Uterus (tissue), 4 donors: ENCODE results near the gene ZNF804B. TPM values are rescaled to one million over a fixed set of nuclear protein-coding genes. Genes with fewer than 3 reads are reported as not detected.
A peak's percentile ranks its signal among the peaks of the same experiment; 100 is the strongest.

Experiments
- DNase-seq, 2 donors: peaks; one replicate each; pipeline ENCODE4 v3.0.0-alpha.2; 2019 to 2020
- H3K27ac ChIP-seq, 2 donors: fragments of 200-600 bp; sonication (generic); 1 replicate in 1 of 2; 2 replicates in 1 of 2; pipeline ENCODE4 v1.5.1; 2016 to 2018
- H3K27me3 ChIP-seq, 2 donors: fragments of 200-600 bp; sonication (generic); one replicate each; pipeline ENCODE4 v1.5.1; 2018 to 2019; ENCODE audit warnings: control low read depth in 1 of 2
- H3K36me3 ChIP-seq, 2 donors: fragments of 200-600 bp; sonication (generic); one replicate each; pipeline ENCODE4 v1.5.1; 2019; ENCODE audit warnings: control low read depth in 1 of 2
- H3K4me1 ChIP-seq, 2 donors: fragments of 200-600 bp; sonication (generic); one replicate each; pipeline ENCODE4 v1.5.1; 2018 to 2019; ENCODE audit warnings: control low read depth in 1 of 2
- H3K4me3 ChIP-seq, 2 donors: fragments of 200-600 bp; sonication (generic); 1 replicate in 1 of 2; 2 replicates in 1 of 2; pipeline ENCODE4 v1.5.1; 2018 to 2019; ENCODE audit warnings: mild to moderate bottlenecking in 1 of 2
- H3K9me3 ChIP-seq, 2 donors: fragments of 200-600 bp; sonication (generic); one replicate each; pipeline ENCODE4 v1.5.1; 2019; ENCODE audit warnings: control low read depth in 1 of 2
- POLR2A ChIP-seq, 2 donors: fragments of 450-650 bp; IDR thresholded peaks; one replicate each; pipeline ENCODE4 v1.6.1; 2016; ENCODE audit warnings: antibody characterized with exemption in 2 of 2, mild to moderate bottlenecking in 1 of 2, moderate library complexity in 1 of 2
- intact Hi-C: fragments of 100-400 bp; cut with DNase I; formaldehyde crosslinking; loops from one replicate; pipeline ENCODE4 v1.15.1; 2023; ENCODE audit warnings: low total_unique reads
- total RNA-seq, 4 donors: library from RNA; depleted of rRNA in 3 of 4; stranded (reverse); fragments of >200 nt in 3 of 4; gene quantifications; one replicate each; pipeline versions ENCODE4 v1.1.0 to v1.2.4, GENCODE V29; 2014 to 2023
- TF ChIP-seq, protein P1 (sequence below), 4 experiments: fragments of 200-600 bp in 2 of 4; fragments of 450-650 bp in 2 of 4; sonication (generic) in 2 of 4; IDR thresholded peaks; one replicate each; pipeline ENCODE4 v1.5.1; 2016 to 2019; ENCODE audit warnings: antibody characterized with exemption in 4 of 4, mild to moderate bottlenecking in 2 of 4, moderate library complexity in 1 of 4
- donor health status: DM: yes; HTN: yes; CAD: no.

Gene ZNF804B
- total RNA-seq, 4 donors from 2014 or later: 0.07 TPM; not detected in 3

DNA sequence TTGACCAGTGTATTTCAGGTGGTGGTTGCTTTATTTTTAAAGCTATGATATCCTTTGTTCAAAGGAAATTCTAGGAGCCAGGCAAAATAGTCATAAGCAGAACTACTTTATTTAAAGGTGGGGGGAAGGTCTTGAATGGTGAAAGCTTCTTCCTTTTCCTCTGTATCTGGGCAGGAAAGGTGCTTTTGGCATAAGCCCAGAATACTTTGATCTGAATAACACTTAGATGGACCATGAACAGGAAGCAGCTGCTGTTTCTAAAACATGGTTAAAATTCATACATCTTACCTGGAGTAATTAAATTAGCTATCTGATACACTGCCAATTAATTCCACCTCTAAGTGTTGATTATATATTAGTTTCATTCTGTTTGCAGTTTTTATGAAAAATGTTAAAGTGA lies 13.3 kb downstream of the ZNF804B start:
- Histone ChIP-seq H3K36me3 (no peaks in the 10 kb centered on the region), H3K27me3 (no peaks in the 10 kb centered on the region), H3K4me3 (no peak overlapping the region), H3K4me1 (no peaks in the 10 kb centered on the region), H3K9me3 (no peaks in the 10 kb centered on the region), H3K27ac (no peak overlapping the region)
- TF ChIP-seq POLR2A (IDR thresholded peaks at IDR 0.05): no peak
- TF ChIP-seq, protein P1, sequence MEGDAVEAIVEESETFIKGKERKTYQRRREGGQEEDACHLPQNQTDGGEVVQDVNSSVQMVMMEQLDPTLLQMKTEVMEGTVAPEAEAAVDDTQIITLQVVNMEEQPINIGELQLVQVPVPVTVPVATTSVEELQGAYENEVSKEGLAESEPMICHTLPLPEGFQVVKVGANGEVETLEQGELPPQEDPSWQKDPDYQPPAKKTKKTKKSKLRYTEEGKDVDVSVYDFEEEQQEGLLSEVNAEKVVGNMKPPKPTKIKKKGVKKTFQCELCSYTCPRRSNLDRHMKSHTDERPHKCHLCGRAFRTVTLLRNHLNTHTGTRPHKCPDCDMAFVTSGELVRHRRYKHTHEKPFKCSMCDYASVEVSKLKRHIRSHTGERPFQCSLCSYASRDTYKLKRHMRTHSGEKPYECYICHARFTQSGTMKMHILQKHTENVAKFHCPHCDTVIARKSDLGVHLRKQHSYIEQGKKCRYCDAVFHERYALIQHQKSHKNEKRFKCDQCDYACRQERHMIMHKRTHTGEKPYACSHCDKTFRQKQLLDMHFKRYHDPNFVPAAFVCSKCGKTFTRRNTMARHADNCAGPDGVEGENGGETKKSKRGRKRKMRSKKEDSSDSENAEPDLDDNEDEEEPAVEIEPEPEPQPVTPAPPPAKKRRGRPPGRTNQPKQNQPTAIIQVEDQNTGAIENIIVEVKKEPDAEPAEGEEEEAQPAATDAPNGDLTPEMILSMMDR (IDR thresholded peaks at IDR 0.05): no peak
- no peak for DNase-seq
- intact Hi-C loops: no loop called here

GRCh38 chr7:88775838-88776237 lies 16.3 kb downstream of the ZNF804B start:
- H3K27ac ChIP-seq: no peak overlapping the region
- H3K27me3 ChIP-seq: no peaks in the 10 kb centered on the region
- DNase-seq: no peak
- no peaks in the 10 kb centered on the region for H3K36me3 ChIP-seq
- no peak overlapping the region for H3K4me3 ChIP-seq
- intact Hi-C loops: no loop called here
- TF ChIP-seq, protein P1 (IDR thresholded peaks at IDR 0.05): no peak
- TF ChIP-seq POLR2A (IDR thresholded peaks at IDR 0.05): no peak
- H3K9me3 ChIP-seq: no peaks in the 10 kb centered on the region
- H3K4me1 ChIP-seq: no peaks in the 10 kb centered on the region

GRCh38 chr7:88787777-88788176 lies 28.3 kb downstream of the ZNF804B start:
- Histone ChIP-seq H3K4me3 (no peak overlapping the region), H3K36me3 (no peaks in the 10 kb centered on the region), H3K27me3 (no peaks in the 10 kb centered on the region), H3K9me3 (no peaks in the 10 kb centered on the region), H3K27ac (no peak overlapping the region), H3K4me1 (no peaks in the 10 kb centered on the region)
- TF ChIP-seq, protein P1 (IDR thresholded peaks at IDR 0.05): no peak
- no peak for TF ChIP-seq POLR2A (IDR thresholded peaks at IDR 0.05)
- intact Hi-C loops: no loop called here
- no peak for DNase-seq

DNA sequence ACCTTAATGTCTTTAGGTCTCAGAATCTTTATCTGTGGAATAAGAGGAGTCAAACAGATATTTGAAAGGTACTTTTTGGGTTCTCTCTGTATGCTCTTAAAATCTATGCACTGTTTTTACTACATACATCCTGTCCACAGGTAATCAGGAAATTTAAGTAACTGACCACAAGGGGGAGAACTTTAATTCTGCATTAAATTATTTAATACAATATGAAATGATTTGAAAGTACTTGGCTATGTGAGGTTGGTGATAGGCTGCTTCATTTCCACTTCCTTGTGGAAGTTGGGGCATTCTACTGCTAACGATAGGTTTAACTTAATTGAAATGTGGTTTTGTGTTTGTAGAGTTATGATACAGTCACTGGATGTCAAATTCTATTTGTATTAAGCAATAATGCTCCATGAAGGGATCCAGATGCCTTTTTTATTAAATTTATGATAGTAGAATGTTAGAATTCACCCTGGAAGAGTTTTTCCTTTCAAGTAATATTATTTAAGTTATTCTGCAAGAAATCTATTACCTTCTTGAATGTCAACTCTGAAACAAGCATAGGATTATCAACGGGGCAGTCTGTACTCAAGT lies 30.1 kb downstream of the ZNF804B start:
- TF ChIP-seq, protein P1 (IDR thresholded peaks at IDR 0.05): peak in 2 of 4 experiments; percentile 7 to 44
- TF ChIP-seq POLR2A (IDR thresholded peaks at IDR 0.05): no peak
- H3K27ac ChIP-seq: no peak overlapping the region
- intact Hi-C loops: no loop called here

DNA sequence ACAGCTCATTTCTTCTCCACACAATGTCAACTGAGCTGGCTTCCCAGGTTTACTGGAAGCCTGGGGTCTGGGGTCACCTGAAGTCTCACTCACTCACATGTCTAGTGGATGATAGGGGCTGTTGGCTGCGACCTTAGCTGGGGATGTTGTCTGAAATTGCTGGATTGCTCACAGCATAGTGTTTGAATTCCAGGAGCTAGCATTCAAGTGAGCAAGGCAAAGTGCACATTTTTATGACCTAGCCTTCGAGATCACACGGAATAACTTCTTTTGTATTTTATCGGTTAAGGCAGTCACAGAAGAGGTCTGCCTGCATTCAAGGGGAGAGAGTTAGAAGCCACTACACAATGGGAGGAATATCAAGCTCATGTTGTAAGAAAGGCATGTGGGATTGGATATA lies 32.4 kb downstream of the ZNF804B start:
- no peak for DNase-seq
- no peaks in the 10 kb centered on the region for H3K9me3 ChIP-seq
- H3K27ac ChIP-seq: no peak overlapping the region
- intact Hi-C loops: no loop called here
- H3K27me3 ChIP-seq: no peaks in the 10 kb centered on the region
- H3K4me3 ChIP-seq: no peak overlapping the region
- no peaks in the 10 kb centered on the region for H3K4me1 ChIP-seq
- TF ChIP-seq, protein P1 (IDR thresholded peaks at IDR 0.05): no peak
- no peak for TF ChIP-seq POLR2A (IDR thresholded peaks at IDR 0.05)
- H3K36me3 ChIP-seq: no peaks in the 10 kb centered on the region

More for the DNA sequence above, 30.1 kb downstream of the ZNF804B start:
- Histone ChIP-seq H3K4me3 (no peak overlapping the region), H3K27me3 (no peaks in the 10 kb centered on the region), H3K9me3 (no peaks in the 10 kb centered on the region), H3K36me3 (no peaks in the 10 kb centered on the region), H3K4me1 (no peaks in the 10 kb centered on the region)
- no peak for DNase-seq
